HepG2 (cell line): Measurements from ENCODE around the gene ENC1. TPM values are rescaled to one million over a fixed set of nuclear protein-coding genes. Genes with fewer than 3 reads are reported as not detected.

ENCODE experiments used
- ATAC-seq: fragments of 200-7000 bp; cut with Tn5 transposase; 3 replicates; pipeline ENCODE4 v1.9.1; 2020; ENCODE audit warnings: mild to moderate bottlenecking, moderate library complexity
- BruUV-seq: library from RNA; stranded (reverse); fragments of 400-500 nt; replicated peaks from 2 replicates; lab custom pipeline; 2021; lab: Mats Ljungman, UMichigan
- CTCF ChIA-PET: fragments of 300-600 bp; formaldehyde crosslinking; extraction: SDS; loops from one replicate; lab custom pipeline; 2021; ENCODE audit warnings: low total read pairs, inconsistent platforms, low intra/inter-chr PET ratio; lab: Yijun Ruan, JAX
- POLR2A ChIA-PET: fragments of 350-600 bp; sonication (Branson Sonifier 250); formaldehyde crosslinking; loops from one replicate; lab custom pipeline; 2020; ENCODE audit warnings: antibody characterized with exemption, inconsistent platforms; lab: Yijun Ruan, JAX
- DNase-seq: peaks from one replicate; pipeline ENCODE4 v3.0.0-alpha.2; 2015; ENCODE audit warnings: low spot score
- FAIRE-seq: peaks from 3 replicates; lab custom pipeline; 2011; peaks lifted over from hg19 to GRCh38; lab: Jason Lieb, UNC
- H2AFZ ChIP-seq: one replicate; pipeline ENCODE4 v1.6.1; 2011; ENCODE audit warnings: low read length, inconsistent platforms
- H3K27ac ChIP-seq: fragments of 300-600 bp; 3 replicates; pipeline ENCODE4 v1.8.0; 2011; ENCODE audit warnings: mixed run types, mild to moderate bottlenecking, mixed read lengths, low read length, inconsistent platforms; ENCODE audit not compliant: insufficient read depth; ENCODE audit errors: extremely low read length
- H3K27me3 ChIP-seq, 2 experiments: fragments of 200-600 bp in 1 of 2; 2 replicates in 1 of 2; 3 replicates in 1 of 2; pipeline versions ENCODE4 v1.6.0 to v1.8.0; 2011; ENCODE audit warnings: low read length in 2 of 2, mild to moderate bottlenecking in 2 of 2, moderate library complexity in 2 of 2, inconsistent platforms in 1 of 2; ENCODE audit not compliant: insufficient read depth in 2 of 2, control insufficient read depth in 1 of 2
- H3K36me3 ChIP-seq, 2 experiments: fragments of 200-600 bp in 1 of 2; replicated peaks in 1 of 2; 2 replicates in 1 of 2; 3 replicates in 1 of 2; pipeline versions ENCODE4 v1.5.1 to v1.8.0; 2011; ENCODE audit warnings: low read length in 2 of 2, inconsistent platforms in 1 of 2; ENCODE audit not compliant: insufficient read depth in 2 of 2, control insufficient read depth in 1 of 2
- H3K4me1 ChIP-seq: 2 replicates; pipeline ENCODE4 v1.5.1; 2012; ENCODE audit warnings: low read length, inconsistent platforms; ENCODE audit not compliant: insufficient read depth
- H3K4me2 ChIP-seq: 2 replicates; pipeline ENCODE4 v1.6.0; 2011; ENCODE audit warnings: low read depth, low read length, inconsistent platforms
- H3K4me3 ChIP-seq, 3 experiments: fragments of 200-600 bp in 1 of 3; sonication (generic), shearing (Covaris generic) in 1 of 3; replicated peaks in 1 of 3; 2 replicates each; pipeline ENCODE4 v1.5.1; 2011 to 2016; ENCODE audit warnings: low read length in 3 of 3, inconsistent platforms in 2 of 3, low read depth in 2 of 3, mild to moderate bottlenecking in 2 of 3, control low read depth in 1 of 3, mixed read lengths in 1 of 3; ENCODE audit not compliant: insufficient read depth in 1 of 3
- H3K79me2 ChIP-seq: one replicate; pipeline ENCODE4 v1.6.1; 2011; ENCODE audit warnings: low read length, inconsistent platforms; ENCODE audit not compliant: insufficient read depth
- H3K9ac ChIP-seq: 2 replicates; pipeline ENCODE4 v1.6.0; 2011; ENCODE audit warnings: mild to moderate bottlenecking, low read depth, low read length, inconsistent platforms; ENCODE audit not compliant: insufficient read depth
- H3K9me3 ChIP-seq: 2 replicates; pipeline ENCODE4 v1.5.1; 2012; ENCODE audit warnings: mild to moderate bottlenecking, low read length
- H4K20me1 ChIP-seq: 2 replicates; pipeline ENCODE4 v1.6.0; 2011; ENCODE audit warnings: inconsistent platforms, mild to moderate bottlenecking, low read length, moderate library complexity; ENCODE audit not compliant: insufficient read depth
- ARID4A ChIP-seq: sonication (generic); formaldehyde crosslinking; IDR thresholded peaks from 2 replicates; pipeline ENCODE4 v1.5.0; 2020; ENCODE audit warnings: mild to moderate bottlenecking, missing genetic modification reagents, borderline replicate concordance
- HOXD1 ChIP-seq: sonication (generic); formaldehyde crosslinking; IDR thresholded peaks from 2 replicates; pipeline ENCODE4 v1.5.0; 2020; ENCODE audit warnings: missing genetic modification reagents
- ZFY ChIP-seq: sonication (generic); formaldehyde crosslinking; IDR thresholded peaks from 2 replicates; pipeline ENCODE4 v1.4.0; 2020; ENCODE audit warnings: missing genetic modification reagents
- WGBS: methylation state at CpG from one replicate; pipeline ENCODE4 v1.1.6; 2017; ENCODE audit warnings: low lambda C conversion rate; 5-methylcytosine and 5-hydroxymethylcytosine counted together
- in situ Hi-C: cut with HindIII; loops from 2 replicates; pipeline ENCODE4 v1.10.0; 2017; ENCODE audit warnings: low pct_unique_long_range_greater_than_20kb; ENCODE audit not compliant: extremely low pct_ligation_motif_present
- intact Hi-C: fragments of 100-400 bp; cut with micrococcal nuclease; formaldehyde crosslinking; loops from one replicate; pipeline ENCODE4 v1.10.0; 2022; ENCODE audit not compliant: unreplicated experiment
- polyA plus RNA-seq, 8 experiments: library from polyadenylated mRNA; depleted of rRNA in 3 of 8; stranded (reverse) in 7 of 8; unstranded in 1 of 8; fragments of >200 nt; fragmentation: Illumina TruSeq in 4 of 8; extraction: Trizol in 4 of 8; gene quantifications; 2 replicates each; pipeline versions ENCODE4 v1.2.1 to v1.2.3, GENCODE V29; 2011 to 2016; ENCODE audit warnings: low read depth in 4 of 8, missing spikeins in 1 of 8, mixed read lengths in 1 of 8; ENCODE audit not compliant: insufficient read depth in 1 of 8
- total RNA-seq, 5 experiments: library from RNA; depleted of rRNA; stranded (reverse); fragments of >200 nt; fragmentation: Illumina TruSeq; extraction: Trizol; gene quantifications; 2 replicates each; pipeline ENCODE4 v1.2.3, GENCODE V29; 2016; ENCODE audit warnings: low read depth in 1 of 5

ENC1 gene
- total and polyA plus RNA-seq, 2 of the 13 experiments (the other 11 are each of a cell fraction or from before 2014, with no cell fraction given) = 63.8 to 64.4 TPM

- no peak for TF ChIP-seq ARID4A (CRISPR knock-in tag)
These were observed 31.6 kb downstream of the ENC1 start (continued) for GRCh38 chr5:74608736-74609601.

- Histone ChIP-seq H2AFZ (no peak overlapping the region), H3K27me3 (no peaks in the 10 kb centered on the region), H3K4me3 (no peak overlapping the region), H3K36me3 (no peaks in the 10 kb centered on the region), H3K4me2 (no peak overlapping the region), H3K79me2 (no peaks in the 10 kb centered on the region), H3K27ac (no peak overlapping the region), H4K20me1 (no peaks in the 10 kb centered on the region), H3K9ac (no peak overlapping the region), H3K4me1 (peaks cover 9% of the 10 kb centered on the region; the same call in 1 of the 2 replicates), H3K9me3 (no peaks in the 10 kb centered on the region)
- intact Hi-C loops = no loop called here
- no peak for FAIRE-seq
- DNase-seq = no peak
- 97% methylated on average over 4 of the region's 4 CpGs for WGBS
- no peak for TF ChIP-seq HOXD1 (CRISPR knock-in tag)
- TF ChIP-seq ZFY (CRISPR knock-in tag) = no peak
- in situ Hi-C loops = no loop called here
- CTCF ChIA-PET = no interaction called here
- no TSS peak for BruUV-seq
- no peak for ATAC-seq
- POLR2A ChIA-PET = interaction anchor here (0.8 kb wide), 1 partner anchor 10 kb away, joined by 3 read pairs; no protein-coding TSS in a partner anchor
These were observed 34.8 kb downstream of the ENC1 start for GRCh38 chr5:74605759-74606158.
